GM19324 (cell line): ENCODE results near the gene HSPA1A.
"Not testable (repeated sequence)": the region's sequence is repeated elsewhere in the genome, so short reads cannot be mapped to it uniquely, and the experiment has no call there.

ENCODE experiments used
- ATAC-seq: cut with Tn5 transposase; IDR thresholded peaks from one replicate; pipeline ENCODE4 v1.9.1; 2021; ENCODE audit warnings: mild to moderate bottlenecking, moderate library complexity; ENCODE audit not compliant: unreplicated experiment, low FRiP score

Gene HSPA1A

DNA sequence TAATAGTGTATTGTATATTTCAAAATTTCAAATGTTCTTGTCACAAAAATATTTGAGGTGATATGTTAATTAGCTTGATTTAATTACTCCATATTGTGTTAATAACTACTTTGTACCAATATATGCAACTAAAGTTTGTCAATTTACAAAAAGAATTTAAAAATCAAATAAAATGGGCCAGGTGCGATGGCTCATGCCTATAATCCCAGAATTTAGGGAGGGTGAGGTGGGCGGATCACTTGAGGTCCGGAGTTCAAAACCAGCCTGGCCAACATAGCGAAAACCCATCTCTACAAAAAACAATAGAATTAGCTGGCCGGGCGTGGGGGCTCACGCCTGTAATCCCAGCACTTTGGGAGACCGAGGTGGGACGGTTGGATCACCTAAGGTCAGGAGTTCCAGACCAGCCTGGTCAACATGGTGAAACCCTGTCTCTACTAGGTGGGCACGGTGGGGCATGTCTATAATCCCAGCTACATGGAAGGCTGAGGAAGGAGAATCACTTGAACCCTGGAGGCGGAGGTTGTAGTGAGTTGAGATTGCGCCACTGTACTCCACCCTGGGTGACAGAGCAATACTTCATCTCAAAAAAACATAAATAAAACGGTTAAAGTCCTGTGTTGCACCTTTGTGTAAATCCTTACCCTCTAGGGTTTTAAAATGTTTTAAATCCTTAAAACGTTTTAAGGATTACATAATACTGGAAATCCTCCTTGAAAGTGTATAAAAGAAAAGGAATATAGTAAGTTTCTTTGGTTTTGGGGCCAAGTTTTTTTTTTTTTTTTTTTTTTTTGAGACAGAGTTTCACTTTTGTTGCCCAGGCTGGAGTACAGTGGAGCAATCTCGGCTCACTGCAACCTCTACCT is 16.2 kb downstream of the HSPA1A start:
- ATAC-seq, result no peak

DNA sequence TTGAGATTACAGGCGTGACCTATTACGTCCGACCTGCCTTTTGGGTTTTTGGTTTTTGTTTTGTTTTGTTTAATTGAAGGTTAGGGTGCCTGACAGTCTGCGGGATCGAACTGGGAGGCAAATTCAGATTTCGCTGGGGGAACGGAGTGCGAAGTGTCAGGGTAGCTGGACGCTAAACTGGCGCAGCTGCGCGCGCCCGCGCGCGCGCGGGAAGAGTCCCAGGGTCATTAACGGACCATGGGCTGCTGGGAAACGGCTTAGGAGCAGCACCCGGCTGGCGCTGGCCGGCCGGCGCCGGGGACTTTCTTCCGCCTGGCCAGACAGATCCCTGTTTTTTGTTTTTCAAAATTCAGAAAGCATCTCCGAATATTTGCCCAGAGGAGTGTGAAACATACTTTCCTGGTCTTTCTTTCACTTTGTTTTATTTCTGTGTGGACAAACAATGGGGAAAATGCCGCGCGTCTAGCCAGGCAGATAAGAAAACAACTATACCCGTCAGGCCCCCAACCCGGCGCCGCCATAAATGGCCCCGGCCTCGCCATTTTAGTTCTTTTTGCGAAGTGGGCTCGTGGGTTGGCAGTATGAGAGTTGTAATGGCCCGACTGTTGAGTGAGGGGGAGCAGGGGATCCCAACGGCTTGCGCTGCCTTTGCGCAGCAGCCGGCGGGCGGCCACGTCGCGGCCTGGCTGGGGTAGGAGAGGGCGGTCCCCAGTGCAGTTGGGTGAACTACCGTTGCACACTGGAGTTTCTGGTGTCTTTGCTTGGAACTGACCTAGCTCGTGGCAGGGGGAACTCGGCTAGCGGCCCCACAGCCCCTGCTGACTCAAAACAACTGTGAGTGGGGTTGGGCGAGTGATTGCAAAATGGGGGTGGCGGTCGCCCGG is 19.3 kb downstream of the HSPA1A start:
- peak; percentile 53 for ATAC-seq

DNA sequence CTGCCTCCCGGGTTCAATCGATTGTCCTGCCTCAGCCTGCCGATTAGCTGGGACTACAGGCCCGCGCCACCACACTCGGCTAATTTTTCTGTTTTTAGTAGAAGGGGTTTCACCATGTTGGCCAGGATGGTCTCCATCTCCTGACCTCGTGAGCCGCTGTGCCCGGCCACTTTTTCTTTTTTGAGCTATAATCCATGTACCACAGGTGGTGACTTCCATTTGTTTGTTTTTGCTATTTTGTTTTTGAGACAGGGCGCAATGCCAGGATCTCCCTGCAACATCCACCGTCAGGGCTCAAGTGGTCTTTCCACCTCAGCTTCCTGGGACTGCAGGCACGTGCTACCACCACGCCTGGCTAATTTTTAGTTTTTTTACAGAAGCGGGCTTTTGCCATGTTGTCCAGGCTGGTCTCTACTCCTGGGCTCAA is 20.7 kb downstream of the HSPA1A start:
- no peak for ATAC-seq

DNA sequence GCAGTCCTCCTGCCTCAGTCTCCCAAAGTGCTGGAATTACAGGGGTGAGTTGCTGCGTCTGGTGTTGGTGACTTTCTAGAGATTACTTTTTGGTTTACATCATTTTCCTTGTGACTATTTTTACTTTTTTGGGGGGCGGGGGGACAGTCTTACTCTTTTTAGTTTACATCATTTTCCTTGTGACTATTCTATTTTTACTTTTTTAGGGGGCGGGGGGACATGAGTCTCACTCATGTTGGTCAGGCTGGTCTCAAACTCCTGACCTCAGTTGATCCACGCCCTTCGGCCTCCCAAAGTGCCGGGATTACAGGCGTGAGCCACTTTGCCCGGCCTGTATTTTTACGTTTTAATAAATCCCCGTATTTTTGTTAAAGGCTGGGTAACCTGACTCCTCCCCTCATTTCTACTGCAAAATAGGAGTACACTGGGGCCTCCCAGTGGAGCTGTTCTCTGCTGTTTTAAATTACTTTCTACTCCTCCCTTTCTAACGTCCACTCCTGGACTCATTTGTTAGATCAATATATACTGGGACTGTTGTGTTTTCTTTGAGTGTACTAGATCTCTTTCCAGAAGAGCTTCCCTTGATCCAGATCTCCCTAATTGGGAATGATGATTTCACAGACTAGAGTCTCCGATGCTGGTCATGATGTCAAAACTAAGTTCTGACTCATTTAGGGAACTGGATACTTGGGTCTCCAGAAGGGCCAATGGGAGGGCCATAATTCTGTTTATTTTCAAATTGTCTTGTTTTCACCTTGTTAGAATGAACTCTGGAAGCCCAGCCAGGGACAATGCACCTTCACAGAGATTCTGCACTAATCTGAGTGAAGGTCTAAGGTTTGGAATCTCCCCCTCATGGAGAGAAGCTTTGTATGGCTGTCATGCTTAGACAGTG is 21.4 kb downstream of the HSPA1A start:
- no peak for ATAC-seq

- ATAC-seq, result no peak
Observed at GRCh38 chr6:31837369-31838113, 22.2 kb downstream of the HSPA1A start.

GRCh38 chr6:31838114-31838553 is 22.8 kb downstream of the HSPA1A start:
- not testable (repeated sequence) for ATAC-seq

DNA sequence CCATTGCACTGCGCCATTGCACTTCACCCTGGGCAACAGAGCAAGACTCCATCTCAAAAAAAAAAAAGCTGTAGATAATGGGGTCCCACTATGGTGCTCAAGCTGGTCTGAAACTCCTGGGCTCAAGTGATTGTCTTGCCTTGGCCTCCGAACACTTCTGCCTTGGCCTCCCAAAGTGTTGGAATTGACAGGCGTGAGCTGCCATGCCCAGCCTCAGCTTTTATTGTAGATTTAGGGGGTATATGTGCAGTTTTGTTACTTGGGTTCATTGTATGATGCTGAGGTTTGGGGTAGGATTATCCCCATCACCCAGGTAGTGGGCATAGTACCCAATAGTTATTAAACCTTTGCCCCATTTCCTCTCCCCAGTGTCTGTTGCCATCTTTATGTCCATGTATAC is 23.6 kb downstream of the HSPA1A start:
- no peak for ATAC-seq

DNA sequence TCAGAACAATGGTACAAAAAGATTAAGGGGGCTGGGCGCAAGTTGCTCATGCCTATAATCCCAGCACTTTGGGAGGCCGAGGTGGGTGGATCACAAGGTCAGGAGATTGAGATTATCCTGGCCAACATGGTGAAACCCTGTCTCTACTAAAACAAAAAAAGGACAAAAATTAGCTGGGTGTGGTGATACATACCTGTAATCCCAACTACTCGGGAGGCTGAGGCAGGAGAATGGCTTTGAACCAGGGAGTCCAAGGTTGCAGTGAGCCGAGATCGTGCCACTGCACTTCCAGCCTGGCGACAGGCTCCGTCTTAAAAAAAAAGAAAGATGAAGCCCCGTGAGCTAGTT is 24.4 kb downstream of the HSPA1A start:
- ATAC-seq, result not testable (repeated sequence)

- no peak for ATAC-seq
Observed at GRCh38 chr6:31842053-31842452, 26.7 kb downstream of the HSPA1A start.

DNA sequence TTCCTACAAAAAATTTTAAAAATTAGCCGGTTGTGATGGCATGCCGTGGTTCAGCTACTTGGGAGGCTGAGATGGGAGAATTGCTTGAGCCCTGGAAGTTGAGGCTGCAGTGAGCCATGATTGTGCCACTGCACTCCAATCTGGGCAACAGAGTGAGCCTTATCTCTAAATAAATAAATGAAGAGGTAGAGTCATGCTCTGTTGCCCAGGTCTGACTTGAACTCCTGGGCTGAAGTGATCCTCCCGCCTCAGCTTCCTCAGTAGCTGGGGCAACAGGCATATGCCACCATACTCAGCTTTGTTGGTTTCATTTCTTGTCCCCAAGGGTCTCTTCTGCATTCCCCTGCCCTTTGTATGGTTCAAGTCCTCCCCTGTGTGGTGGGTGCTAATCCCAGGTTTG is 29.2 kb downstream of the HSPA1A start:
- no peak for ATAC-seq

- no peak for ATAC-seq
Observed at GRCh38 chr6:31847276-31847978, 32.1 kb downstream of the HSPA1A start.

DNA sequence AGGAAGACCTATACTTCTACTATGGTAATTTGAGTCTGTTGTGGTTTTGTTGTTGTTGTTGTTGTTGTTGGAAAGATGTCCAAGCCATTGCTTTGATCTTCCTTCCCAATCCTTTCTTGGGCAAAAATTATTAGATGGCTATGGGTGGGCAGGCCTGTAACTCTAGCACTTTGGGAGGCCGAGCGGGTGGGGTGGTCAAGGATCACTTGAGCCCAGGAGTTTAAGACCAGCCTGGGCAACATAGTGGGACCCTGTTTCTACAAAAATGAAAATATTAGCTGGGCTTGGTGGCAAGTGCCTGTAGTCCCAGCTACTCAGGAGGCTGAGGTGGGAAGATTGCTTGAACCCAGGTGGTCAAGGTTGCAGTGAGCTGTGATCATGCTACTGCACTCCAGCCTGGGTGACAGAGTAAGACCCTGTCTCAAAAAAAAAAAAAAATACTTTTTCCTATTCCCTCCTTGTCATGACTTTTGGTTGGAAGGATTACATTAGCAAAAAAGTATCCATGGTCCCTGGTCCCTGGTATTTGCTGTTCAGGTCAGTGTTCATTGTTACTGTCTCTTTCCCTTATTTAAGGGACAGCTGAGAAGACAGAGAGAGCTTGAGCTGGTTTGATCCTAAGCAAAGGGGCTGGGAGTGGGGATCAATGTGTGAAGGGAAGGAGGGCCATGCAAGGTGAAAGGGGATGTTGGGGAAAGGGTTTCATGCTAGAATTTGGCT is 35.6 kb downstream of the HSPA1A start:
- ATAC-seq, result no peak

- no peak for ATAC-seq
Observed at GRCh38 chr6:31851485-31851832, 36.1 kb downstream of the HSPA1A start.

DNA sequence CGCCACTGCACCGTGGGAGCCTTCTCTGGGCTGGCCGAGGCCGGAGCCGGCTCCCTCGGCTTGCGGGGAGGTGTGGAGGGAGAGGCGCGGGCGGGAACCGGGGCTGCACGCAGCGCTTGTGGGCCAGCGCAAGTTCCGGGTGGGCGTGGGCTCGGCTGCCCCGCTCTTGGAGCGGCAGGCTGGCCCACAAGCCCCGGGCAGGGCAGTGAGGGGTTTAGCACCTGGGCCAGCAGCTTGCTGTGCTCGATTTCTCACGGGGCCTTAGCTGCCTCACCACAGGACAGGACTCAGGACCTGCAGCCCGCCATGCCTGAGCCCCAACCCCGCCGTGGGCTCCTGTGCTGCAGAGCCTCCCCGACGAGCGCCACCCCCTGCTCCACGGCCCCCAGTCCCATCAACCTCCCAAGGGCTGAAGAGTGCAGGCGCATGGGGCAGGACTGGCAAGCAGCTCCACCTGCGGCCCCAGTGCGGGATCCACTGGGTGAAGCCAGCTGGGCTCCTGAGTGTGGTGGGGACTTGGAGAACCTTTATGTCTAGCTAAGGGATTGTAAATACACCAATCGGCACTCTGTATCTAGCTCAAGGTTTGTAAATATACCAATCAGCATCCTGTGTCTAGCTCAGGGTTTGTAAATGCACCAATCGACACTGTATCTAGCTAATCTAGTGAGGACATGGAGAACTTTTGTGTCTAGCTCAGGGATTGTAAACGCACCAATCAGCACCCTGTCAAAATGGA is 36.8 kb downstream of the HSPA1A start:
- ATAC-seq, result not testable (repeated sequence)

DNA sequence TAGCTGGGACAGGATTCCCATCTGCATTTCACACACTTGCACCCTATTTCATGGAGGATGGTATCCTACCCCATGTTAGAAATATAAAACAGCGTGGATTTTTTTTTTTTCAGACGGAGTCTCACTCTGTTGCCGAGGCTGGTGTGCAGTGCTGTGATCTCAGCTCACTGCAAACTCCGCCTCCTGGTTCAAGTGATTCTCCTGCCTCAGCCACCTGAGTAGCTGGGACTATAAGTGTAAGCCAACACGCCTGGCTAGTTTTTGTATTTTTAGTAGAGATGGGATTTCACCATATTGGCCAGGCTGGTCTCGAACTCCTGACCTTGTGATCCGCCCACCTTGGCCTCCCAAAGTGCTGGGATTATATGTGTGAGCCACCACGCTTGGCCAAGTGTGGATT is 42.4 kb downstream of the HSPA1A start:
- ATAC-seq, result not testable (repeated sequence)

- ATAC-seq, result no peak
Observed at GRCh38 chr6:31858707-31859106, 43.4 kb downstream of the HSPA1A start.

- ATAC-seq, result no peak
Observed at GRCh38 chr6:31859923-31860322, 44.6 kb downstream of the HSPA1A start.

GRCh38 chr6:31860349-31860748 is 45.0 kb downstream of the HSPA1A start:
- no peak for ATAC-seq
